Effector CD8-positive, alpha-beta T cell (primary cell): ENCODE measurements around the gene VEGFB.

Experiments
- DNase-seq: peaks from one replicate; lab custom pipeline; 2025; lab: John Stamatoyannopoulos, UW

Gene VEGFB

GRCh38 chr11:64262271-64263002, 28.1 kb downstream of the VEGFB start:
- no peak for DNase-seq

- no peak for DNase-seq
Observed at GRCh38 chr11:64263021-64263946, 28.9 kb downstream of the VEGFB start.

DNA sequence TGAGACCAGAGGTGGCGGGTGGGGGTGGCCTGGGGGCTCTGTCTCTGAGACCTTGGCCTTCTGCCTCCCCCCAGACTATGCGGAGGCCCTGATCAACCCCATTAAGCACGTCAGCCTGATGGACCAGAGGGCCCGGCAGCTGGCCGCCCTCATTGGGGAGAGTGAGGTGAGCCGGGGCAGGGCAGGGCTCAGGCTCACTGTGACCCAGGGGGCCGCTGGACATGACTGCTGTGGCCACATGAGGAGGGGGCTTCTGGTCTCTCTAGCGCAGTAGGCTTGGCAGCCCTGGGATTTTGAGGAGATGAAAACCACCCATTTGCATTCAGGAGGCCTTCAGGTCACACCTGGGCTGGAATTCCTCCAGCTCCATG, 29.5 kb downstream of the VEGFB start:
- DNase-seq, result no peak

GRCh38 chr11:64264371-64264852, 30.0 kb downstream of the VEGFB start:
- DNase-seq, result no peak

GRCh38 chr11:64265176-64266160, 31.1 kb downstream of the VEGFB start:
- no peak for DNase-seq

DNA sequence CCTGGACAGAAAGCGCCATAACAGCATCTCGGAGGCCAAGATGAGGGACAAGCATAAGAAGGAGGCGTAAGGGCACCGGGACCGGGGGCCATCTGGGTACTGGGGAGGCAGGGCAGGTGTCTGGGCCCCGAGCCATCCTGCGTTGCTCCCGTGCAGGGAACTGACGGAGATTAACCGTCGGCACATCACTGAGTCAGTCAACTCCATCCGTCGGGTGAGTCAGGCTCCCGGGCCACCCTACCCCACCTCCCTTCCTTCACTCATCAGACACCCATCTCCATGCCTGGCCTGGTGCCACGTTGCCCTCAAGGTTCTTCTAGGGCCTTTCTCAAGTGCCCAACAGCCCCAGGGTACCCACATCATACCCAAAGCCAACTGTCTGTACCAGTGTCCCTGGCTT, 32.0 kb downstream of the VEGFB start:
- DNase-seq, result no peak

GRCh38 chr11:64267207-64267945, 33.0 kb downstream of the VEGFB start:
- no peak for DNase-seq

DNA sequence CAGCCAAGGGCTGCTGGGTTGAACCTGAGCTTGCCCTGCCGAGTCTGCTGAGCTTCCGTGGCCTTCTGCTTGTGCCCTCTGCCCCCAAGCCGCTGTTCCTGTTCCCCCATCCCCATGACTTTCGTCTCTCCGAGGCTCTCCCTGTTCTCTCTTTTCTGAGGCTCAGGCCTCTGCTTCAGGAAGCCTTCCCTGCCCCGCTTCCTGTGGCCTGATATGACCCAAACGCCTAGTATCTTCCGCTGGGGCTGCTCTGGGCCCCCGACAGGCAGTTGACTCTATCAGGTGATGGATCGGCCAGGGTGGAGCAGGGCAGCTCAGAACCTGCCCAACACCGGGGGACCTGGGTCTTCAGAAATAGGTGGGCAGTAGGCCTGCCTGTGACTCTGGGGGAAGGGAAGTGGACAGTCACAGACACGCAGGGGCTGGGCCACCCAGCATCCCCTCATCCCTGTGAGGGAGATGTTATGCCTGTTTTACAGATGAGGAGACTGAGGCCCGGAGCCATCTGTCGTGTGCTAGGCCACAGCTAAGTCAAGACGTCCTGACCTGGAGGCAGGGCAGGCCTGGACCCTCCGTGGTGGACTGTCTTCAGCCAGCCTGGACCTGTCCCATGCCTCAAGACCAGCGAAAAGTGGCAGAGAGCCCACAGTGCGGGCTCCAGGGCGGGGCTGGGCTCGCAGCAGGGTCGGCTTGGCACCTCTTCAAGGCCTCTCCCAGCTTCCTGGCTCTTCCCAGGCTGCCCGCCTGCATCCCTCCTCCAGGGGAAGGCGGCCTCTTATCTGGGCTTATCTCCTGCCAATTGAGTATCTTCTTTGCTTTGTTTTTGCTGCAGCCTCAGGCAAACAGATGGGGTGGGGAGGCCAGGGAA, 33.9 kb downstream of the VEGFB start:
- DNase-seq, result no peak

- no peak for DNase-seq
Observed at GRCh38 chr11:64268893-64269539, 34.6 kb downstream of the VEGFB start.

- DNase-seq, result peak; percentile 94
Observed at GRCh38 chr11:64269540-64270220, 35.3 kb downstream of the VEGFB start.

GRCh38 chr11:64275031-64275800, 40.8 kb downstream of the VEGFB start:
- no peak for DNase-seq

DNA sequence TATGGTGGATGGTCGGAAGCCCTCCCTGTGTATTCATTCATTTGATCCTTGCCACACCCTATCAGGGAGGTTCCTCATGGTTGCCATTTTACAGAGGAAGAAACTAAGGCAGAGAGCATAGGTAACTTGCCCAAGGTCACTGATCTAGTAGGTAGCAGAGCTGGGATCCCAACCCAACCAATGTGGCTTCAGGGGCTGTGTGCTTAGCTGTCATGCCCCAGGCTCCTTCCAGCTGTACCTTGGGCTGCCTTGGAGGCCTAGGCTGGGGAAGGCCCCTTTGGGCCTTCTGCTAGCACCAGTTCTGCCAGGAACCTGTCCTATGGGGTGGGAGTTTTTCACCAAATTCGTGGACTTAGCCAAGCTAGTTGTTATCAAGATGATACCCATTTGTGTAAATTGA, 41.5 kb downstream of the VEGFB start:
- no peak for DNase-seq

DNA sequence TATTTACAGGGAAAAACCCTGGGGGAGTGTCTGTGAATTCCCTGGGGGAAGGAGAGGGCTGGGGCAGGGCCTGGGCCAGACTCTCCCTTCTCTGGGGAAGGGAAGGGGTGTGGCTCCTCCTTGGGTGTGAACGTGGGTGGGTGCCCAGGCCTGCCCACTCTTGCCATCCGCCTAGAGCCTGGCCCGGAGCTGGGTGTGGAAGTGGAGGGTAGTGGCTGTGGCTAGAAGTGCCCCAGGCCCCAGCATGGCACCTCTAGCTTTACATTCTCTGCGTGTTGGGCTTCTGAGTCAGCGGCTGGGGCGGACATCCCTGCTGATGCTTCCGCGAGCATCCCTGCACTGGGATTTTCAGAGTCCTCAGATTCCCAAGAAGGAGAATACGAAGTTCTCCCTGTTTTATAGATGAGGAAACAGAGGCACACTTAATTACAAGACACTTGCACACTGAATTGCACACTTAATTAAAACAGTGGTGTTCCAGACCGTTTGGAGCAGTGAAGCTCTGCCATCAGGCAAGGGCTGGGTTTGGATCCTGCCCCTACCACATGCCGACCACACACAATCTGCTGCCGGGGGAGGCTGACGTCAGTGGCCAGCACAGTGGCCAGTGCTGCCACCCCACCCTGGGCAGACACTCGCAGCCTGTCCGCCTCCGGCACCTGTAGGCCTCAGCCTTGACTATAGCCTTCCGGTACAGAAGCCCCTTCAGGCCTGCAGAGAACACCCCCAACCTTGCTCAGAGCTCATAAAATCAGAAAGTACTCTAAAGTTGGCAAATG, 42.5 kb downstream of the VEGFB start:
- no peak for DNase-seq

- DNase-seq, result no peak
Observed at GRCh38 chr11:64278576-64279190, 44.3 kb downstream of the VEGFB start.

GRCh38 chr11:64281957-64282770, 47.8 kb downstream of the VEGFB start:
- DNase-seq, result no peak

- no peak for DNase-seq
Observed at GRCh38 chr11:64283092-64283491, 48.7 kb downstream of the VEGFB start.
